ENCODE measurements around the gene RAPGEF1.

RAPGEF1 gene

DNA sequence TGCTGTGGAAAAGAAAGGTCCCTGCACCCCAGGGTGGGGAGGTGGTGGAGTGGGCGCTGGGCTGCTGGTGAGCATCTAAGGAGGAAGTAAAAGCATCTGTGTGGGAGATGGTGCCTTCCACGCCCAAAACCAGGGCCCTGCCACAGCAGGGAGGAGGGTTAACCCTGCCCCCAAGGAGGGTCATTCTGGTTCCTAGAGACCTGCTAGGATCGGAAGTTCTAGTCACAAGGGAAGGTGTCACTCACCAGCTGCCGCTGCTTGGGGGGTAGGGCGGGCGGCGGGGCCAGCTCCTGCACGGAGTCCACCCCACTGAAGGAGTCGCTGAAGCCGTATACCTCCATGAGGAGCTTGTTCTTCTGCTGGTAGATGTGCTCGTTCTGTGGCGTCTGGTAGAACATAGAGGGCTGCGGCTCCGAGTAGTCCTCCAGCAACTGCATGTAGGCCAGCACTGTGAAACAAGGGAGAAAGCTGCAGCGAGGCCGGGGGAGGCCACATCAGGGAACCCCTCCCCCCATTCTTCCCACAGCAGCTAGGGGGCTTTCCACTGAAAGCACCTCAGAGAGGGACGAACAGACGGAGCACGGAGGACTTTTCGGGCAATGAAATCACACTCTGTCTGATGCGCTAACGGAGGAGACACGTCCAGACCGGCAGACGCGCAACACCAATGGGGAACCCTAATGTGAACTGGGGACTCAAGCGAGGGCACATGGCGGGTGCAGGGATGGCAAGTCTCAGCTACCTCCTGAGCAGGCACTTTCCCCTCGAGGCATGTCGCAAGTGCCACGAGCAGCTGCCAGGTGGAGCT lies 118.1 kb downstream of the RAPGEF1 start:
- no peak for DNase-seq

DNA sequence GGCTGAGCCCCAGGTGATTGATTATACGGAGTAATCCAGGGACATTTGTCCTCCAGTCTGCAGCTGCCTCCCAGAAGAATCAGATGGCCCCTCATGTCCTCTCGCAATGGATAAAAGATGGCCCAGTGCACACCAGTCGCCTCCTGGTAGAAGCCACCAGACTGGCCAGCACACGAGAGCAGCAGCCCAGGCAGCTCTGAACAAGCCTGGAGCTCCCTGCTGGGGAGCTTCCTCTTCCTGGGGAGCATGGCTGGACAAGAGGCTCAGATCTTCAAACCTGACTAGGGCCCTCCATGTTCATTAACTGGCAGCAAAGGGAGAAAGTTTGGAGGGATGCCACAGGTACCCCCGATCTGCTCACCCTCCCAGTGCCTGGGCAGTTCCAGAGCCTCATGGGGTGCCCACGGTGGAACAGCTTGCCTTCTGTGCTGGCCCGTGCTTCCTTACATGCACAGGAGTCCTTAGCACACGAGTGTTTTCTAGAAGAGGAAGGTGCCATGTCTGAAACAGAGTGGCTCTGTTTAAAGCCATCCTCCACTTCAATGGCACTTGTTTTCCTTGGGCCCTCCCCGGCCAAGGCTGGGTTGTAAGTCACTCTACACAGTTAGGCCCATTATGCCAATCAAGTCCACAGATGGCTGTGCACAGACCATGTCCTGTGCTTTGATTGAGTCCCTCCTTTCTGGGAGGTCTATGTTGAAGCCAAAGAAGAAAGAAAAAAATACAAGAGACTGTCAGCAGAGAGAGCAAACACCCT lies 118.9 kb downstream of the RAPGEF1 start:
- DNase-seq: no peak

DNA sequence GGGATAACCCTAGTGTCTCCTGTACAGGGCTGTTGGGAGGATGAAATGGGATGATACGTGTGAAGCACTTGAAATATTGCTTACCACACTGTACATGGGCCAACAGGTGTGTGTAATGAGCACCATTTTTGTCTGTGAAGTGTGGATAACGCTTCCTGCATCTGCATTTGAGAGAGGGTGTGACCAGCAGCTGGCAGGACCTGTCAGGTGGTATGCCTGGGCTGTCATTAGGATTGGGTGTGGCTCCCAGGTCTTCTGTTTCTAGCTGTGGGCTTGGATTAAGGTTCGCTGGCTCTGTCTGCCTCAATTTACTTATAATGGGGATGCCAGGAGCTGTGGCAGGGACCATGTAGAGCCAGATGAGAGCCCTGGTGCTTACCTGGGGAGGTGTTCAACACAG lies 120.2 kb downstream of the RAPGEF1 start:
- DNase-seq: no peak

DNA sequence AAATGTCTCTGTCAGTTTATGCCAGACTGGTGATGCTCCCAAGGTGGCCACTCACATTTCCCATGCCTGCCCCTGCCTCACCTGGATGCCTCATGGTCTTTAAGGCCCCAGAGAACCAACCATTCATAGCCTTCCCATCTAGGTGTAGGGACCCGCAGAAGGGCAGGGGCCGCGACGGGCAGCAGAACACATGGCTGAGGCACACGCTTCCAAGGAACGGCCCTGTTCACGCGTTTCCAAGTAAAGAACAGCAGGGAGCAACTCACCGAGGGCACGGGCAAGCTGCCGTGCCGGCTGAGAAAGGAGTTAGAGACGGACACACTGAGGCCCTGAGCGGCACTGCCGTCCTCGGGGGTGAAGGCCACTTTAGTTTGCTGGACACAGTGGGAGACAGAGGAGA lies 121.1 kb downstream of the RAPGEF1 start:
- no peak for DNase-seq

DNA sequence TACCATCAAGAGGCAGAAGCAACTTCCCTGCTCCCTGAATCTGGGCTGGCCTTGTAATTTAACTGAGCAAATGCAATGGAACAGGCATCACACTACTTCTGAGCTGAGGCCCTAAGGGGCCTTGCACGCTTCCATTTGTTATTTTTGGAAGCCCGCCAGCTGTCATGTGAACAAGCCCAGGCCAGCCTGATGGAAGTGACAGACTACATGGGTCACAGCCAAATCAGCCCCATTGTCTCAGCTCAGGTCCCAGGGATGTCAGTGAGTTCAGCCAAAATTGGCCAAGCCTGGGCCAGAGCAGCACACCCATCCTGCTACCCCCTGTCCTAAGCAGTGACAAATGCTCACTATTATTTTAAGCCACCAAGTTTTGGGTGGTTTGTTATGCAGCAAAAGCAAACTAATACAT lies 121.8 kb downstream of the RAPGEF1 start:
- DNase-seq: no peak

DNA sequence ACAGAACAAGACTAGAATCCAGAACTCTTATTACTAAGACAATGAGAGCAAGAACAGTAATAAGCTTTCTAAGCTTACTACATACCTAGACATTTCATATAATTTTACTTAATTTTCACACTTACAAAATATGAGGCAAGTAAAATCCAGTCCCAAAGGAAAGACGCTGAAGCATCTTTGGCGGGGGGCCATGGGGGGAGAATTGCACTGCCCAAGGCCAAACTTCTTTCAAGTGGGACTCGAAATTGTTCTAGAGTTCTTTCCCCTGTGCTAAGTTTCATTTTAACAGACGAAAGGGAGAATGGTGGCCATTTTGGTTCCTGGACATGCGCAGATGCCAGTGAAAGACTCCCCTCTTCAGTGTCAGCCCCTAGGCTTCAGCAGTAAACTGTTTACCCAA lies 122.3 kb downstream of the RAPGEF1 start:
- no peak for DNase-seq

DNA sequence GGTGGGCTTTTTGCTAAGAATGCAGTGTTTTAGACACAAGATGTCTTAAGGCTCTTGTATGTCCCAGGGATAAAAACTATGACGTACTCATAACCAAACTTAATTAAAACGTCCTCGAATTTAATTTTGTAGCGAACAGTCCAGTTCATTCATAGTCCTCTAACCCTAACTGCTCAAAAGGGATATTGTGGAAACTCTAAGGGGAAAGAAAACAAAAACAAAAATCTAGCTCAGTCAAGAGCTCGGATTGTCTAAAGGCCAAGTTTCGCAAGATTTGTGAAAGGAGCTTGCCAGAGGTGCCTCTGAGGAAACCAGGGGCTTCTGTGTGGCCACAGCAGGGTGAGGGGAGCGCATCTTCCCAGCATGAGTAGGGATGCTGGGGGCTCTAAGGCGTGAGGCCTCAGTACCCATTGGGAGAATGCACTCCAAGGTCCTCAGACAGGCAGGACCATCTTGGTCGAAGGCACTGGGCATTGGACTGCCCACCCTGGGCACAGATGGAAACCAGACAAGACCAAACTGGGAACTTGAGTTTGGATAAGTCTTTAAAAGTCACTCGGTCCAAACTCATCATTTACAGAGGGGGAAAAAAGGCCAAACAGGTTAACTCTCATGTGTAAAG lies 122.8 kb downstream of the RAPGEF1 start:
- no peak for DNase-seq

DNA sequence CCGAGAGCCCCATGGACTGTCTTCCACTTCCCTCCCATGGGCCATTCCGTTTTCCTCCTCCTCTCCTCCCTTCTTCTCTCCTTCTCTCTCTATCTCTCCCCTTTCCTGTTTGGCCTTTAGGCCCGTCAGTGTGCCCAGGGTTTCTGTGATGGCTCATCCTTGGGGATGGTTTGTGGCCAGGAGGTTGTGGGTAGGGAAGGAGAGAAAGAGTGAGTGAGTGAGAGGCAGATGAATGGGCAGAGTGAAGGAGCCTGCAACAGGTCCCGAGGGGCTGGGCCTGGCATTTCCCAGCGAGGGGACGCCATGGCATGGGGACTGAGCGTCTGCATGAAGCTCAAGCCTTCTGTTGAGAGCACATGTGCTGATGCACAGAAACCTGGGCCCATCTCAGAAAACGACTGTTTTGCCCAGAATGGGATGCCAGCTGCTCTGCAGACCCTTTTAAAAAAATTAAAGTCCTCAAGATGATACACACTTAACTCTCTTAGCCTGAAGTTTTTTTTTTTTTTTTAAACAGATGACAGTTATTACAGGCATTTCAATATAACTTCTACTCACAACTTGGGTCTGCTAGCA lies 125.4 kb downstream of the RAPGEF1 start:
- no peak for DNase-seq

DNA sequence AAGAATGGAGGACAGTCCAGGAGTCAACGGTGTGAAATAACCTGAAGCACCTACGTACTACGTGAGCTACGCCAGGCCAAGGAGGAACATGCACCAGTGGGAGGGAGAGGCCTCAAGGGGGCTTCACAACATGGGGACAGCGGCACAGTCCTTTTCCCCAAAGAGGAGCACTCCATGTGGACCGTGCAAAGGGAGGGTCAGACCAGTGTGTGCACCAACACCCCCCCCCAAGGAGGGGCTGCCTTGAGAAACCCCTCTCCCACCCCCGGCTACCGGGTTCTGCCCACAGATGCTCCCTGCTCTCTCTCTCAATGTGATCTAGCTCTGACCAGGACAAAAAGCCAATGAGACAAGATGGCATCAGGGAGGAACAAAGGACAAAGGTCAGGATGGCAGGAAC lies 126.0 kb downstream of the RAPGEF1 start:
- no peak for DNase-seq

DNA sequence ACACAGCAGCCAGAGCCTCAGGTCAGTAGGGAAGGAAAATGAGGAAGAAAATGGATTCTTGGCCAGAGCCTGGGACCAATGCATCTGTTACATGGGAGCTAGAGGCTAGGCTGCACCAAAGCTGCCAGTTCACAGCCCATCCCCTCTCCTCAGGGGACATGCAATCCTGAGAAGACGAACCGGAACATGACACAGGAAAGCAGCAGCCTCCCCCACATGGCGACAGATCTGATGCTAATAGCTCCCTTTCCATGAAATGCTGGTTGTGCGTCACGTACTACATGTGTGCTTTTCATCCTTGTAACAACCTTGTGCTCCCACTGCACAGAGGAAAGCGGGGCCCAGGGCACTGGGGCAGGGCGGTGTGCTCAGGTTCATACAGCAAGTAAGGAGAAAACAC lies 127.0 kb downstream of the RAPGEF1 start:
- no peak for DNase-seq

DNA sequence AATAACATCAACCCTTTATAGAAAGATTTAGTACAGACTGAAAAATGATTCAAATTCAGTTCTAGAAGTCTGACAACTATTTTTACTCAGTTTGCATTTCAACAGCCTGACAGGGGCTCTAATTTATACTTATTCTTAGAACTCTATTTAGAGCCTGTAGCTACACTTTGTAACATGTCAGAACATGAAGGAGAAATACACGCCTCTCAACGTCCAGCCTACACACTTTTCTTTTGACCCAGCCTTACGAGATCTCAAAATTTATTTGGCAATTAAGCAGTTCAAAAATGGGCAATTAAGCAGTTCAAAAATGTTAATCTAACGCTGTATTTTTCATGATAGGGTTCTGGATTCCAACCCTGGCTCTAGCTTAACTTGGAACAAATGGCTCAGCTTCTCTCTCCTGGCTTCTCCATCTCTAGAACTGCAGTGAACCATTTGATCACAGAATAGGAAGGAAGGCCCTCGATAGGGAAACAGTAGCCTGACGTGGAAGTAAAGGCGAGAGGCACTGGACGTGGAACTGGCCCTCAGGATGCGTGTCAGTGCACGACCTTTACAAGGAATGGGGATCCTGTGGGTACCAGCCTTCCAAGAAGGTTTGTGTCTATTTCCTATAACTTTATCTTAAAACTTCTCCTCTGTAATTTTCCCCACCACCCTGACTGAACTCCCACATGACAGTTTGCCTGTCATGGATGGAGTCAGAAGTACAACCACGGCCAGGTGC lies 128.1 kb downstream of the RAPGEF1 start:
- no peak for DNase-seq

DNA sequence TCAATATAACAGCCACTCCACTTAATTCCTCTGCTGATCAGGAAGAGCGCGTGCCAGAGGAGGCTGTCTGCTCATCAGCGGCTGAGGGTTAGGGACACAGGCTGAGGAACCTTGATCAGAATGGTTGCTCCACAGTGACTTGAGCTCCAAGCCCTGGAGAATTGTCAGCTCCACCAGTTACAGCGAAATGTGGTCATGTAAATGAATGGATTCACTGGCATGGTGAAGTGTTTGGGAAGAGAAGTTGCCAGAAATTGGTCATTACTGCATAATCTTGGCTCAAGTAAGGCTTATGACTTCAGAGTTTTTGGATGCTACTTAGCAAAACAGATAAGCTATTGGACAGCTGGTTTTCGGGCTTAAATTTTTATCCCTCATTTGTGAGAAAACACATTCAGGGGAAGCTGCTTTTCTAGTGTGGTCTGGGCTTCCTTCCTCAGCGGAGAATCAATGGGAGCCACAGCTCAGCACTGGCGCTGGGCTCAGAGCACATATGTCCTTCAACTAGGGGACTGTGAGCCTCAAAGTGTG lies 129.6 kb downstream of the RAPGEF1 start:
- DNase-seq: no peak

DNA sequence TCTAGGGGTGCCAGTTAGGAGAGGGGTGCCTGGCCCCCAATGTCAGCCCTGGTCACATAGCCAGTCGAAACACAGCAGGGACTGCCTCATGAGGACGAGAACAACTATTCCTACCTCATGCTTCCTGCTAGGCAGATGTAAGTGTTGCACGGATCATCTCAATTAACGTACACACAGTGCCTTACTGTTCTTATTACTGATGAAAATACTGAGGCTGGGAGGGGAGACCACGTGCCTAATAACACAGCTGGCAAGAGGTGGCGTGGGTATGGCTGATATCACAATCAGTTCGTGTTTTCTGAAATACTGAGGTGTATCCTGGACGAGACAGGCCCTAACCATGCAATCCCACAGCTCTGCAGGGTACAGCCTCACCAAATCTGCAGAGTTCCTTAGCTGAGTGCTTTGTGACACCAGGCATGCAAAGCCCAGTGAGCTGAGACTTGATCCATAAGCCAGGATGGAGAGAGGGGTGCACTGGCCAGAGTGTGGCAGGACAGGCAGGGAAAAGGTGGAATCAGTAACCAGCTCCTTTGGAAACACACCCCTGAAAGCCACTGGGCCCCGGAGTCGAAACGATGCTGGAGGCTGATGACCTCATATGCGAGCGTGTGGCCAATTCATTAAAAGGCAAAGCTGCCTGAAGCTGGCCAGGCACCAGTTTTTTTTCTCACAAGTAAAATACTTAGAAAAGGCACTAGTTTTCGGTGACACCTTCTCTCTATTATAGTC lies 130.6 kb downstream of the RAPGEF1 start:
- no peak for DNase-seq

DNA sequence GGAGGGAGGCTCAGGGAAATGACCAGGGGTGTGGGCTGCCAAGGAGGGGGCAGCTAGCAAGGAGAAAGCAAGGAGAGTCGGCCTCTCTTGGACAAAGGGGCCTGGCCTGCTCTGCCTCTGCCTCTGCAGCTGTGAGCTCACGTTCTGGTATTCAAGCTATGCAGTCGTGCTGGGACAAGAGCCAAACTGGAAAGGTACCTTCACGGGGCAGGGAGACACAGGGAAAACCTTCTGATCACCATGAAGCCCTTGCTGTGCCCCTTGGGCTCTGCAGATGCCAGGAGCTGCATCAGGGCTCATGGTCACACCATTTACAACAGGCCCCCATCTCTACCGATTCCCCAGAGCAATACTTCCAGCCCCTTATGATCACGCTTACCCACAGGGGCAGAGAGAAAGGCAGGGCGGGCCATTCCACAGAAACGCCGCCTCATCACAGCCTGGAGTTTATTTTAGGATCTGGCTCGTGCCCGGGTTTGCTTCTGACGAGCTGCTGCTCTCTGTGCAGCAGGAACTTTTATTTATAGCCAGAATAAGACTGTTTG lies 131.3 kb downstream of the RAPGEF1 start:
- no peak for DNase-seq

DNA sequence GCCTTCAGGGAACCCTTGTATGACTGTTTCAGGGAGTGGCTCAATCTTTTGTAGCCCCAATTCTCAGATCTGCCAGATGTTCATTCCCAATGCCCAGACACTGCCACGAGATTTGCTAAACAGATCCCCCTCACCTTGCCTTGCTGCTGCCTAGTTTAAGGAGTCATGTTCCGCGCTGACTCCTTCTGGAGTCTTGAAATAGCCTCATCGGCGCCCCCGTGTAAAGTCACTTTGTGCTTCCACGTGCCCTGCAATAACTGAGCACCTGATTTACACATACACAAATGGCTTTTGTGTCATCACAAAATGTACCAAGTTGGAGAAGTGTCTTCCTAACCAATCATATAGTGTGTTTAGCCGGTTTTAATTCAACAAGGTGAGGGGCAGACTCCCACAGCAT lies 132.3 kb downstream of the RAPGEF1 start:
- no peak for DNase-seq

DNA sequence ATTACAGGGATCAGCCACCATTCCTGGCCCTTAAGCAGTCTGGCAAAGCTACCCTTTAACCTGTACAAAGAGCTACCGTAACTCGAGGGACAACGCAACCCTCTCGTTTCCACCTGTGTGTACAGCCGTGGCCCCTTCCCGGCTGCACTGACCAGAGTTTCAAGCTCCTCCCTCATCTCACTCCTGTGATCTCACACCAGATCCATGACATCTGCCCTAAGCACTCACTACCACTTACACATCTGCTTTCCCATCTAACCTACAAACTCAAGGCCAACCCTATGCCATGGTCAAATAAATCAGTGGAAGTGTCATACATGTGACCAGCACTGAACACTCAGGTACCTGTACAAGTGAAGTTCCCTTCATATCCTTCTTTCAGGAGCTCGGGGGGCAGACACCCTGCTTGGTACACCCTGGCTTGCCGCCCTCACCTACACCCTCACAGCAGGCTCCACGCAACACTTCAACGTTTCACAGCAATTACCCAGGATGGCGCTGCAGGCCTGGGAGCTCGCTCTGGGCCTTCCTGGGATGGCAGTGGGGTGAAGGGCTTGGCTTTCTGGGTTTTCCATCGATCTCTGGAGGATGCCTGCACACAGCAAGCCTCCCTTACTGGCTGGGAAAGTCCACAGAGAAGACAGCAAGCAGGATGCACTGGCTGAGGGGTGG lies 132.8 kb downstream of the RAPGEF1 start:
- no peak for DNase-seq

DNA sequence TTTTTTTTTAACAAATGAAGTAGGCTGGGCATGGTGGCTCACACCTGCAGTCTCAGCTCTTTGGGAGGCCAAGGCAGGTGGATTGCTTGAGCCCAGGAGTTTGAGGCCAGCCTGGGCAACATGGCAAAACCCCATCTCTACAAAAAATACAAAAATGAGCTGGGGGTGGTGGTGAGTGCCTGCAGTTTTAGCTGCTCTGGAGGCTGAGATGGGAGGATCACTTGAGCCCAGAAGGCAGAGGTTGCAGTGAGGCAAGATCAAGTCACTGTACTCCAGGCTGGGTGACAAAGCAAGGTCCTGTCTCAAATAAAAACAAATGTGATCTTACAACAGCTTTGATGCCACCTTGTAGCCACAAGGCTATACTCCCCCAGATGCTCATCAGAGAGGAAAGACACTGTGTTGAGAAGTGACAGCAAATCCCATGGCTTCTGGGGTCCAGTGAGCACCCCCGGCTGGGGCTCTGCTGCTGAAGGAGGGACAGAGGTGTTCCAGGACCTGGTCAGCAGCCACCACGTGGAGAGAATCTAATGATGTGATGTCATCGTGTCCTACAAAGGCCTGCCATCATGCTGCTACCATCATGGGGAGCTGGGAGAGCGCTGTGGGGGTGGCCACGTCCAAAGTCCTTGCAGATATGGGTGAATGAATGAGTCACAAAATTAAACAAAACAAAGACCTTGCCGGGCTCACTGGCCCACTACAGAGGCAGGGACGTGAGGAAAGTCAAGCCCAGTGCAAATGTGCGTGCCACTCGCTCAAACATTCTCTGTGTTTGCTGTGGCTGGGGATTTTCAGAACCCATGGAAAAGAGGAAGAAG lies 133.9 kb downstream of the RAPGEF1 start:
- DNase-seq: no peak

DNA sequence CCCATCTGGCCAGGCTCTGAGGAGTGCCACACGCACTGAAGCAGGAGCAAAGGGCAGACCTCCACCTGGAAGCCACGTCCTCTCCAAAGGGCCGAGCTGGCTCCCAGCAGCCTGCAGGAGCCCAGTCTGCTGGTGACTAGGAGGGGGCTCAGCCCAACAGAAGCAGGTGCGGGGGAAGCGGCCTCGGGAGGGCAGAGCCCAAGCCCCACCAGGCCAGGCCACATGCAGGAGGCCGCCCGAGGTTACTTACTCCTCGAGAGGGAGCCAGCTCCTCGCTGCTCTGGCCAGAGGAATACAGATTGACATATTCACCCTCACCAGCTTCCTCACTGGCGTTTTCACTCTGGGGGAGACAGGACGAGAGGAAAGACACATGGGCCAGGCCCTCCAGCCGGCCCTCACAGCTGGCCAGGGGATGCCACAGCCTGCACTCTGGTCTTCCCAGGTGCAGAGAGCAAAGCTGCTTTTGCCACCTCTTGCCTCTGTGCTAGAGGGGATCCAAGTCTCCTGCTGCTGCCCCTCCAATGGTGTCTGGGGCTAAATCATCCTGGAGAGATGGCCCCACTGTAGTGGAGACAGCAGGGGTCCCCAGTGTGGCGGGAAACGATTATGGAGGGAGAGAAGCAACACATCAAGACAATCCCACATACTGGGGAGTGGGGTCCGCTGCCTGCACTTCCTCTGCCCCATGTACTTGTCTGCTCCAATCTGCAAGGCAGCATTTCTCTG lies 136.0 kb downstream of the RAPGEF1 start:
- no peak for DNase-seq

DNA sequence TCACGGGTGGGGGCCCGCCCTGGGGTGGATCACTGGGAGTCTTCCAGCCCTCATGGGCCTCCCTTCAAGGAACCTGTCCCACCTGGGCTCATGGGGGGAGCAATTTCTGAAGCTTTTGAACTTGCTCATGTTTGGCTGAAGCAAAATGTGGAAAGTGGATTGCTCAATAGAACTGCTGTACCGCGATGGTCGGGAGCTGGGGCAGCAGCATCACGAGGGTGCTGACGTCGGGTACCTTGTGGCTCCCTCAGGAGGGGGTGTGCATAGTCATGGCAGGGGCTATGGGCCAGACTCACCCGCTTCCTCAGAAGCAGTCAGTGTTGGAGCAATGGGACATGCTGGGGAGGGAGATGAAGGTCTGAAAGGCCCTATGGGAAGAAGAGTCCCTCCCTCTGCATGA lies 136.7 kb downstream of the RAPGEF1 start:
- DNase-seq: no peak

All from stimulated activated CD4-positive, alpha-beta T cell treated with anti-CD3 and anti-CD28 coated beads, Interleukin-2, amount 100 ng/mL, for 24 hours (primary cell).